Neural crest cell (in vitro differentiated cells): ENCODE data around the gene SLC6A5. TPM values are rescaled to one million over a fixed set of nuclear protein-coding genes. Genes with fewer than 3 reads are reported as not detected.

ENCODE experiments used
- DNase-seq: peaks from one replicate; pipeline ENCODE4 v3.0.0; 2021; ENCODE audit warnings: low read depth, mixed read lengths, low spot score
- H3K27ac Mint-ChIP-seq: one replicate; pipeline ENCODE4 v1.8.0; 2021; ENCODE audit warnings: mild to moderate bottlenecking, mixed read lengths; ENCODE audit not compliant: unreplicated experiment
- H3K27me3 Mint-ChIP-seq: 2 replicates; pipeline ENCODE4 v1.8.0; 2021; ENCODE audit warnings: low read depth, mild to moderate bottlenecking, mixed read lengths
- H3K36me3 Mint-ChIP-seq: 2 replicates; pipeline ENCODE4 v1.8.0; 2021; ENCODE audit warnings: low read depth, mild to moderate bottlenecking, mixed read lengths
- H3K4me1 Mint-ChIP-seq: 2 replicates; pipeline ENCODE4 v1.8.0; 2021; ENCODE audit warnings: mixed read lengths
- H3K4me3 Mint-ChIP-seq: one replicate; pipeline ENCODE4 v1.8.0; 2021; ENCODE audit warnings: mild to moderate bottlenecking, mixed read lengths
- H3K9me3 Mint-ChIP-seq: 2 replicates; pipeline ENCODE4 v1.8.0; 2021; ENCODE audit warnings: mixed read lengths
- total RNA-seq: library from RNA; stranded (reverse); gene quantifications from 2 replicates; pipeline ENCODE4 v1.2.1, GENCODE V29; 2021
- TF ChIP-seq, protein P1 (sequence below): fragments of 200-600 bp; sonication (generic); conservative IDR thresholded peaks from 2 replicates; pipeline ENCODE4 v1.5.0; 2021; ENCODE audit warnings: antibody characterized with exemption, mild to moderate bottlenecking

SLC6A5 gene
- total RNA-seq, 1 donor from 2014 or later, result 0.05 TPM

DNA sequence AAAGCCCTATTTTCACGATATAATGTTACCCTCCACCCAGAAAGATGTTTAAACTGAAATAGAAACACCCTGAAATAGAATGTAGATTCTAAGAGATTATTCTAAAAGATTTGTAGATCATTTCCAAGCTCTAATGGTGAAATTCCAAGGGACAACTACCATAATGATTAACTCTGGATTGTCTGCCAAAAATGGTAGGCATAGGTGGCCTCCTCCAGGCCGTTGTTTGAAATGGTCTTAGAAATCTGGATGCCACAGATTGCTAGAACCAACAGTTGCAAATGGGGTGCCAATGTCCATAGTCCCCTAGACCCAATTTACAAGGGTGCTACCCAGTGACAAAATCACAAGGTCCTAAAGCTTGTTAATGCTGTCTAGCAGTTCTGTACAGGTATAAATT is 6.7 kb upstream of the SLC6A5 start:
- Mint-ChIP-seq H3K27me3 (peaks cover 76% of the 10 kb centered on the region), H3K4me3 (no peak overlapping the region), H3K36me3 (no peaks in the 10 kb centered on the region), H3K4me1 (no peaks in the 10 kb centered on the region), H3K27ac (no peak overlapping the region), H3K9me3 (no peaks in the 10 kb centered on the region)
- no peak for DNase-seq
- TF ChIP-seq, protein P1, sequence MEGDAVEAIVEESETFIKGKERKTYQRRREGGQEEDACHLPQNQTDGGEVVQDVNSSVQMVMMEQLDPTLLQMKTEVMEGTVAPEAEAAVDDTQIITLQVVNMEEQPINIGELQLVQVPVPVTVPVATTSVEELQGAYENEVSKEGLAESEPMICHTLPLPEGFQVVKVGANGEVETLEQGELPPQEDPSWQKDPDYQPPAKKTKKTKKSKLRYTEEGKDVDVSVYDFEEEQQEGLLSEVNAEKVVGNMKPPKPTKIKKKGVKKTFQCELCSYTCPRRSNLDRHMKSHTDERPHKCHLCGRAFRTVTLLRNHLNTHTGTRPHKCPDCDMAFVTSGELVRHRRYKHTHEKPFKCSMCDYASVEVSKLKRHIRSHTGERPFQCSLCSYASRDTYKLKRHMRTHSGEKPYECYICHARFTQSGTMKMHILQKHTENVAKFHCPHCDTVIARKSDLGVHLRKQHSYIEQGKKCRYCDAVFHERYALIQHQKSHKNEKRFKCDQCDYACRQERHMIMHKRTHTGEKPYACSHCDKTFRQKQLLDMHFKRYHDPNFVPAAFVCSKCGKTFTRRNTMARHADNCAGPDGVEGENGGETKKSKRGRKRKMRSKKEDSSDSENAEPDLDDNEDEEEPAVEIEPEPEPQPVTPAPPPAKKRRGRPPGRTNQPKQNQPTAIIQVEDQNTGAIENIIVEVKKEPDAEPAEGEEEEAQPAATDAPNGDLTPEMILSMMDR, result no peak

DNA sequence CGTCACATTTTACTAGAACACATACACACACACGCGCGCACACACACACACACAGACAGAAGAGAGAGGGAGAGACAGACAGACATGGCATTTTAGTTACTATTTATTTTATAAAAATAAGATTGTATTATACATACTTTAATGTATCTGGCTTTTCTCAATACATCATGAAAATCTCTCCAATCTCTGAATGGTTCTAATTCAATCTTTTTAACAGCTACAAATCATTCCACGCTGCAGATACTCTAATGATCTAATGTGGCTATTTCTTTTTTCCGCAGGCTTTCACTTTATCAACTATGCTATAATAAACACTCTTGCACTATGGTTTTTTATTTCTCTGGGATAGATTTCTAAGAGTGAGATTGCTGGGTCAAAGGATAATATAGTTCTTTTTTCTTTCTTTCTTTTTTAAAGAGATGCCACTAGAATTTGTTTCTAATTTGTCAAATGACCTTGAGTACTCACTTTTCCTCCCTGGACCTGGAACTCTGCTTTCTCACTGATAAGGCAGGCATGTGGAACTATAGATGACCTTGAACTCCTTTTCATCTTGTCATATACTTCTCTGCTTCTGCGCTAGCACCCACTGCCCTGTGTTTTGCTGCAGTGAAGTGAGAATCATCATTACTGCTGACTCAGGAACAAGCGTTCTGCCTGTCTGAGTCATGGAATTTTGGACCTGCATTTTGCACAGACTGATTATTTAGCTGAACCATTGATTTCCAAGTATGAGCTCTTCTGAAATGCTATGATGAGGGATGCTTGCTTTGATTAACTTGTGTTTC is 4.9 kb upstream of the SLC6A5 start:
- TF ChIP-seq, protein P1, result no peak
- H3K9me3 Mint-ChIP-seq, result no peaks in the 10 kb centered on the region
- no peaks in the 10 kb centered on the region for H3K36me3 Mint-ChIP-seq
- peaks cover 83% of the 10 kb centered on the region for H3K27me3 Mint-ChIP-seq
- H3K4me1 Mint-ChIP-seq, result no peaks in the 10 kb centered on the region
- no peak for DNase-seq
- no peak overlapping the region for H3K27ac Mint-ChIP-seq
- no peak overlapping the region for H3K4me3 Mint-ChIP-seq

DNA sequence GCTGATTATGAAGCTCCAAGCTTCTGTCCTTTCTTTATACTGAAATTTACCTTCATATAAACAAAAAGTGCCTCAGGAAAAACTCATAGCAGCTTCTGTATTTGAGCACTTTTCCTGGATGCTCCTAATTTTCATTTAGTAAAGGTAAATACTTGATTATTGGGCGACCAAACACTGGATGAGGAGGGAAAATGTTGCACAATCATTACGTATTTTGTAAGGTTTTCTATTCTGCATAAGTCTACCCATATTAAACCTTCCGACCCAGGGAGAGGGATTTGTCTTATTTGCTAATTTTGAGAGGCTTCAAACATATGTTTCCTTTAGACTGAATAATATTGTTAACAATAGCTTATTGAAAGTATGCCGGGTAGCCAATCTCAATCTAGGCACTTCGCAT is 4.3 kb upstream of the SLC6A5 start:
- Mint-ChIP-seq H3K9me3 (peaks cover 2% of the 10 kb centered on the region), H3K36me3 (no peaks in the 10 kb centered on the region), H3K4me1 (peaks cover 4% of the 10 kb centered on the region), H3K27ac (no peak overlapping the region), H3K4me3 (no peak overlapping the region), H3K27me3 (peaks cover 84% of the 10 kb centered on the region)
- DNase-seq, result no peak
- TF ChIP-seq, protein P1, result no peak

DNA sequence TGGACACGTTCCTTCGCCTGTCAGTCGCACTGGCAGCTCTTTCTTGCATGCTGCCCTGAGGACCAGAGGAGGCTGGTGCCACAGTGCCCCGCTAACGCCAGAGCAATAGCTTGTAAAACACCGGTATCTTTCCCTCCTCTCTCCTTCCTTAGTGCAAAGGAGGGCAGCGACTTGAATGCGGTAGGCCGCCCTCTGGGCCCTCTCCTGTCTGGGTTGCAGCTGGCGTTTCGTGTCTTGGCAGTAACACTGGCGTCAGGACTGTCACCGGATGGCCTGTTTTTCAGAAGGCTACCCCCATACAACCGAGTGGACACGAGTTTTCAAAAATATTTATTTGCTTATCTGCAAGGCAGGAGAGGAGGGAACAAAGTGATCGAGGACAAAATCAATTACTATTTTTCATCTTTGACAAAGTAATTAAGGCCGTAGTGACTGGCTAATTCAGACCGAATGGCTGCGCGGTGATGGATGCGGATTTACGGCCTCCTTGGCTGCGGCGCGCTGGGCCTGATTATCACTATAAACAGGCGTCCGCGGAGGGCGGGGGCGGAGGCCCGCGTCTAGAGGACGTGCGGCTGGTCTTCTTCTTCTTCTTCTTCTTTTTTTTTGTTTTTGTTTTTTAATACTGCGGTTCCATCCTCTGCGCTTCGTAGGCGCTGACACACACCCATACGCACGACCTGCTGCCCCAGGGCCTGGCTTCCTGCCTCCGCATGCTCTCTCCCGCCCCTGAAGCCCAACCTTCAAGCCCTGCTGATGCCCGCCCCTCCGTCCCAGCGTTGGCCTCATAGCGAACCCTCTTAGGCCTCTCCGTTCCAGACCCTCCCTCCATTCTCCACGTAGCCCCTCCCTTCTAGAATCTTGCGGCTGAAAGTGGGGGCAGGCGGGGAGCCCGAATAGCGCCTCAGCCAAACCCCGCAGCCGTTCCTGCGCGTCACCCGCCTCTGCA is 2.9 kb upstream of the SLC6A5 start:
- TF ChIP-seq, protein P1, result no peak
- no peak overlapping the region for H3K27ac Mint-ChIP-seq
- H3K27me3 Mint-ChIP-seq, result peaks cover 97% of the 10 kb centered on the region
- peaks cover 4% of the 10 kb centered on the region for H3K4me1 Mint-ChIP-seq
- no peak for DNase-seq
- peaks cover 2% of the 10 kb centered on the region for H3K9me3 Mint-ChIP-seq
- H3K4me3 Mint-ChIP-seq, result no peak overlapping the region
- no peaks in the 10 kb centered on the region for H3K36me3 Mint-ChIP-seq

DNA sequence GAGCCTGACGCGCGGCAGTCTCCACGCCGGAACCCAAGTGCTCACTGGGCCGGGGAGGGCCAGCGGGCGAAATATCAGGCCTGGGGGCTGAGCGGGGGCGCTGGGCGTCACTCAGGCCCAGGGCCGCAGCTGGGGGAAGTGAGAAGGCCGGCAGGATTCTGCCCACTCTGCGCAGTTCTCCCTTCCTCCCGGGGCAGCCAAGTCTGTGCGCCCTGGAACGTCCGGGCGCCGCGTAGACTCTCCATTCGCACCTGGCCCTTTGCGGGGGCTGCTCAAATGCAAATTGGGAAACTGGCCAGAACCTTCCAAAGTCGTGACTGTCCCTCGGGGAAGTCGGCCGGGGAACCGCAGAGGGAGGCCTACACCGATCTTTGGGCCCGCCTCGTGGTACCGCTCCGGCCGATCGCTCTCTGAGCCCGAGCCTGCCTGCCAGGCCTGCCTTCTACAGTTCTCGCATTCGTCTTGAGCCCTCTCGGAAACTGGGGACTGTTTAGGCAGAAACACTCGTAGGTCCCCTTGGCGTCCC is 2.2 kb upstream of the SLC6A5 start:
- Mint-ChIP-seq H3K9me3 (peaks cover 2% of the 10 kb centered on the region), H3K27me3 (peaks cover 99% of the 10 kb centered on the region), H3K4me3 (no peak overlapping the region), H3K36me3 (no peaks in the 10 kb centered on the region), H3K4me1 (peaks cover 4% of the 10 kb centered on the region), H3K27ac (no peak overlapping the region)
- DNase-seq, result no peak
- TF ChIP-seq, protein P1, result no peak
